PC-9 (cell line): ENCODE results near the gene CUX1.

ENCODE experiments used
- EZH2 ChIP-seq: fragments of 200-600 bp; sonication (generic); IDR thresholded peaks from 2 replicates; pipeline ENCODE4 v1.8.0; 2017; ENCODE audit warnings: antibody characterized with exemption, low read depth
- TF ChIP-seq, protein P1 (sequence below): fragments of 200-600 bp; sonication (generic); conservative IDR thresholded peaks from 2 replicates; pipeline ENCODE4 v1.6.1; 2017; ENCODE audit warnings: mixed run types, antibody characterized with exemption, mild to moderate bottlenecking, moderate library complexity

DNA sequence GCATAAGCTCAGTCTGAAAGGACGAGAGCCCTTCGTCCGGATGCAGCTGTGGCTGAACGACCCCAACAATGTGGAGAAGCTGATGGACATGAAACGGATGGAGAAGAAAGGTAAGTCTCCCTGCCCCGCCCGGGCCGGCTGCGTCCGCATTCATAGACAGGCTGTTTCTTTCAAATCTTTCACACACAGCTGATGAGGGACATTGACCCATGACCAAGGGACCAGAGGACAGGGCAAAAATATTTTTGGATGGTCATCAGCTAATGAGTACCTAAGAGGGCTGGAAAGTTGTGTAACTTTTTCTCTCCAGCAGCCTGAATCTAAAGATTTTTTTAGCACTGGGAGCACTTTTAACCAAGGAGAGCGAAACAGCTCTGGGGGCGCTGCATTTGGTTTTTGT lies 416.7 kb downstream of the CUX1 start:
- TF ChIP-seq, protein P1, sequence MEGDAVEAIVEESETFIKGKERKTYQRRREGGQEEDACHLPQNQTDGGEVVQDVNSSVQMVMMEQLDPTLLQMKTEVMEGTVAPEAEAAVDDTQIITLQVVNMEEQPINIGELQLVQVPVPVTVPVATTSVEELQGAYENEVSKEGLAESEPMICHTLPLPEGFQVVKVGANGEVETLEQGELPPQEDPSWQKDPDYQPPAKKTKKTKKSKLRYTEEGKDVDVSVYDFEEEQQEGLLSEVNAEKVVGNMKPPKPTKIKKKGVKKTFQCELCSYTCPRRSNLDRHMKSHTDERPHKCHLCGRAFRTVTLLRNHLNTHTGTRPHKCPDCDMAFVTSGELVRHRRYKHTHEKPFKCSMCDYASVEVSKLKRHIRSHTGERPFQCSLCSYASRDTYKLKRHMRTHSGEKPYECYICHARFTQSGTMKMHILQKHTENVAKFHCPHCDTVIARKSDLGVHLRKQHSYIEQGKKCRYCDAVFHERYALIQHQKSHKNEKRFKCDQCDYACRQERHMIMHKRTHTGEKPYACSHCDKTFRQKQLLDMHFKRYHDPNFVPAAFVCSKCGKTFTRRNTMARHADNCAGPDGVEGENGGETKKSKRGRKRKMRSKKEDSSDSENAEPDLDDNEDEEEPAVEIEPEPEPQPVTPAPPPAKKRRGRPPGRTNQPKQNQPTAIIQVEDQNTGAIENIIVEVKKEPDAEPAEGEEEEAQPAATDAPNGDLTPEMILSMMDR, result no peak
- TF ChIP-seq EZH2, result no peak
